Upper lobe of left lung (tissue), 4 donors: ENCODE results near the gene FER1L5.

Experiments
- POLR2A ChIP-seq, 4 donors: fragments of 450-650 bp; IDR thresholded peaks; one replicate each; pipeline ENCODE4 v1.5.1; 2016 to 2017; ENCODE audit warnings: antibody characterized with exemption in 4 of 4, mild to moderate bottlenecking in 2 of 4
- TF ChIP-seq, protein P1 (sequence below), 6 experiments: fragments of 450-650 bp in 4 of 6; fragments of 200-600 bp in 2 of 6; sonication (generic) in 2 of 6; IDR thresholded peaks; one replicate each; pipeline ENCODE4 v1.5.1; 2016 to 2019; ENCODE audit warnings: antibody characterized with exemption in 6 of 6

DNA sequence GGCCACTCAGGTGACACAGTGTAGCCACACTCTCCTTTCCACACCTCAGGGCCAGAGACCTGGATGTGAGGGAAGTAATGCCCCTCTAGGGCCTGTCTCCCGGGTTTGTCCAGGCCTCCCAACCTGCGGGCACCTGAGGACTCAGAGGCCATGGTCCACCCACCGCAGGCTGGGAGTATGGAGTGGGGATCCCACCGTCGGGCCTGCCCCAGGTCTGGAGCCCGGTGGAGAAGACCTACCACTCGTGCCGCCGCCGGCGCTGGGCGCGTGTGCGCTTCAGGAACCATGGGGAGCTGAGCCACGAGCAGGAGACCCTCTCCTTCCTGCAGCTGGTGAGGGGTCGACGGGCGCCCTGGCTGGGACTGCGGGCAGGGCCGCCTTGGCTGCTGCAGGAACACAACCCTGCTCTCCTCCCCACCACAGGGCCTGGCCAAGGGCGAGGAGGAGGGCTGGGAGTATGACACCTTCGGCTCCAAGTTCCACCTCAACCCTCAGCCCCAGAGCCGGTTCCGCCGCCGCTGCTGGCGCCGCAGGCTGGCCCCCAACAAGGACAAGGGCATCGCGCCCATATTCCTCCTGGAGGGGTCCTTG is 48.6 kb downstream of the FER1L5 start:
- TF ChIP-seq, protein P1, sequence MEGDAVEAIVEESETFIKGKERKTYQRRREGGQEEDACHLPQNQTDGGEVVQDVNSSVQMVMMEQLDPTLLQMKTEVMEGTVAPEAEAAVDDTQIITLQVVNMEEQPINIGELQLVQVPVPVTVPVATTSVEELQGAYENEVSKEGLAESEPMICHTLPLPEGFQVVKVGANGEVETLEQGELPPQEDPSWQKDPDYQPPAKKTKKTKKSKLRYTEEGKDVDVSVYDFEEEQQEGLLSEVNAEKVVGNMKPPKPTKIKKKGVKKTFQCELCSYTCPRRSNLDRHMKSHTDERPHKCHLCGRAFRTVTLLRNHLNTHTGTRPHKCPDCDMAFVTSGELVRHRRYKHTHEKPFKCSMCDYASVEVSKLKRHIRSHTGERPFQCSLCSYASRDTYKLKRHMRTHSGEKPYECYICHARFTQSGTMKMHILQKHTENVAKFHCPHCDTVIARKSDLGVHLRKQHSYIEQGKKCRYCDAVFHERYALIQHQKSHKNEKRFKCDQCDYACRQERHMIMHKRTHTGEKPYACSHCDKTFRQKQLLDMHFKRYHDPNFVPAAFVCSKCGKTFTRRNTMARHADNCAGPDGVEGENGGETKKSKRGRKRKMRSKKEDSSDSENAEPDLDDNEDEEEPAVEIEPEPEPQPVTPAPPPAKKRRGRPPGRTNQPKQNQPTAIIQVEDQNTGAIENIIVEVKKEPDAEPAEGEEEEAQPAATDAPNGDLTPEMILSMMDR (IDR thresholded peaks at IDR 0.05), result no peak
- no peak for TF ChIP-seq POLR2A (IDR thresholded peaks at IDR 0.05)
